Left renal pelvis (tissue), 4 donors: ENCODE measurements around the gene MICOS13. TPM values are rescaled to one million over a fixed set of nuclear protein-coding genes. Genes with fewer than 3 reads are reported as not detected.
"Not testable (repeated sequence)": the region's sequence is repeated elsewhere in the genome, so short reads cannot be mapped to it uniquely, and the experiment has no call there.

ENCODE experiments used
- DNase-seq, 4 donors: peaks; one replicate each; pipeline ENCODE4 v3.0.0-alpha.2; 2013; ENCODE audit warnings: low read depth in 4 of 4, low spot score in 3 of 4
- polyA plus RNA-seq, 4 donors: library from polyadenylated mRNA; unstranded; fragments of 120-200 nt; gene quantifications; one replicate each; pipeline ENCODE4 v1.2.1, GENCODE V29; 2013; ENCODE audit not compliant: insufficient read length in 4 of 4

MICOS13 gene
- polyA plus RNA-seq, 4 donors = 29.7 to 63.3 (median 35.6) TPM

GRCh38 chr19:5702053-5702410 is 21.7 kb upstream of the MICOS13 start:
- not testable (repeated sequence) for DNase-seq

GRCh38 chr19:5700455-5701092 is 20.3 kb upstream of the MICOS13 start:
- no peak for DNase-seq

DNA sequence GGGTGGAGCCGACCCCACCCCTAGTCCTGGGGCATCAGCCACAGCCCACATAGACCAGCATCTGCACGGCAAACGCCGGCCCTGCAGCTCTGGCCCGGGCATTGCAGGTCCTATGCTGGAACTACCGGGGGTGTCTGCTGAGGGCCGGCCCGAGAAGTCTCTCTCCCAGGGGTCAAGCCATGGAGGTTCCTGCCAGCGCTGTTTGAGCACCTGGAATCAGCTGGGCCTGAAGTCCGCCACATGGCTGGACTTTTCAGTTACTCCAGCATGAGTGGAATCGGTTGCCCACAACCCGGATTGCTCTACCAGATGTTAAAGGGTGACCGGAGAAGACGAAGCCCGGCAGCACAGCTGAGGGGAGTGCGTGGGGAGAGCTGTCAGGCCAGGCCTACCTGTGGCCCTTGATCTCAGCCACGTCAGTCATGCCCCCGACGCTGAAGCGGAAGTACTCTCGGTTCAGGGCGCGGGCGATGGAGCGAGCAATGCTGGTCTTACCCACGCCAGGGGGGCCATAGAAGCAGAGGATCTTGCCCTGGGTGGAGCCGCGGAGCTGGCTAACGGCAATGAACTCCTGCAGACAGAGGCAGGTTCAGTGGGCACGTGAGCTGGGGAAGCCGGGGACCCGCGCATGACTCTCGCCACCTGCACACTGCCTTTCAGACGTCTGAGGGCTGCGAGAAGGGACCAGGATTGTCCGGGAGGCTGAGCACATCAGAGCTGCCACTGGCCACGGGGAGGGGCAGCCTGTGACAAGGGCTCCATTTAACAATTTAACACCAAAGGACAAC is 18.5 kb upstream of the MICOS13 start:
- DNase-seq = no peak

DNA sequence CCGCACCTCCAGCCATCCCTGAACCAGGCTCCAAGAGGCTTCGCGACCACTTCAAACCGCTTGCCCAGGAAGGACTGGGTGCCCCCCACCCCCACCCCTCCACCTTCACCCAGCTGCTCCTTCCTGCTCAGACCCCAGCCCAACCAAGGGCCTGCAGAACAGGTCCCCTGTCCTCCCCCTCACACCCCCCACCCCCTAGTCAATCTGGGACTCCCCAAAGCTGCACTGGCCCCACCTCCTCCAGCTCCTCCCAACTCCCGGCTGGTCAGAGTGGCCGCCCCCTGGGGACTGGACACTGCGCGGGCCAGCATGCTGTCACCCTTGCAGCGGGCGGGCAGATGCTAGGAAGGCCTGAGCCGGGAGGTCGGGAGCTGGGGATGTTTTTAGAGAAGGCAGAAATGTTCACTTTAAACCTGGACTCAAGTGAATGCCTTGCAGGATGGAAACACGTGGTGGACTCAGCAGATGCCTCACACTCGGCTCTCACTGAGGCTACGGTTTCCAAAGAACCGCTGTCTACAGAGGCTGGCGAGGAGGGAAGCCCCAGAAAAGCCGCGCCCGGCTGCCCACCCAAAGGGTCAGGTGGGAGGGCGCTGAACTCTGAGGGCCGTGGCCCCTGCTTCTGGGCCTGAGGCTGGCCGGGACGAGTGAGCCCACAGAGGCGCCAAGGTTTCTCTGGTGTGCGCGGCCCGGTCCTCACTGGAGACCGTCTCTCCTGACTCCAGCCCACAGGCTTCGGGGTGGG is 17.7 kb upstream of the MICOS13 start:
- DNase-seq = no peak

- DNase-seq = no peak
Observed at GRCh38 chr19:5697022-5697889, 16.9 kb upstream of the MICOS13 start.

- no peak for DNase-seq
Observed at GRCh38 chr19:5696196-5697021, 16.1 kb upstream of the MICOS13 start.

DNA sequence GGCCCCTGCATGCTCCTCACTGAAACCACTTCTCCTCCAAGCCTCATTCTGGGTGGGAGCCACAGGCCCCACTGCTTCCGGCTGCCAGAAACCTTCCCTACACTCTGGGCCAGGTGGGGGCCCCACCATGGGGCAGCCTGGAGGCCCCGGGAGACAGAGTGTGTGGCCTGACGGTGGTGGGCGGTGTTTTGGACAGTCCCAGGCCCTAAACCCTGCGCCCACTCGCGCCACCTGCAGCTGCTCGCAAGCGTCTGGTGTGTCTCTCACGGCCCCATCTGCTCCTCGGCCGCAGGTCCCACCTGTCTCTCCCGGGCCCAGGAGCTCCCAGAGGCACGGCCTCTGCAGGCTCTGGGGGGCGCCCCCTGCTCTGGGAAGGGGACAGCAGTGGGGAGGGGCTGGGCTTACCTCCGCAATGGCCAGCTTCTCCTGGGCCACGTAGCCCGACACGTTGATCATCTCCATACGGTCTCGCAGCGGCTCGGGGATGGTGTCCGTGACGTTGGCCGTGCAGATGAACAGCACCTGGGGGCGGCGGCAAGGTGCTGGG is 15.4 kb upstream of the MICOS13 start:
- no peak for DNase-seq

DNA sequence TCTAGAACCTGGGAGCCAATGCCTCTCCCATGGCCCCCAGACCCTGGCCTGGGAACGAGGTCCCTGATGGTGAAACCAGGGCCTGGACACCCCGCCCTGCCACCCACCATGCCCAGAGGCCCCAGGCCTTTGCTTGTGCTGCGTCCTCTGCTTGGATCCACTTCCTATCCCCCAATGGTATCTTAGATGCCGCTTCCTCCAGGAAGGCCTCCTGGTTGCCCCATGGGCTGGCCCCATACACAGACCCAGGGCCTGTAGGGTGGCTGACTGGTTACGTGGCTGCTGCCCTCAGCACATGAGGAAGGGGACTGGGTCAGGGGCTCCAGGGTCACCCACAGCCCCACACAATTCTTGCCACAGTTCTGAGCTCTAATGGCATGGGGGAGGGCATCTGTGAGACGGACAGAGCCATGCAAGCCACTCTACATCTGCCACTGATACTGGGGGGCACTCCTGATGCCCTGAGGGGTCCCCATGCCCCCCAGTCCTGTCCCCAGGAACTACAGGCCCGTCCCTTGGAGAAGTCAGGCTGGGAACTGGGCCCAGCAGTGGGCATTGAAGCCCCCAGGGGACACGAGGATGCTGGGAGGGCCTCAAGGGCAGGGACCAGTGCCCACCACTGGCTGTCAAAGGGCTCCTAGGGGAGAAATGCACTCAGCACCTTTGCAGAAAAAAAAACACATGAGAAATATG is 14.8 kb upstream of the MICOS13 start:
- DNase-seq = no peak

DNA sequence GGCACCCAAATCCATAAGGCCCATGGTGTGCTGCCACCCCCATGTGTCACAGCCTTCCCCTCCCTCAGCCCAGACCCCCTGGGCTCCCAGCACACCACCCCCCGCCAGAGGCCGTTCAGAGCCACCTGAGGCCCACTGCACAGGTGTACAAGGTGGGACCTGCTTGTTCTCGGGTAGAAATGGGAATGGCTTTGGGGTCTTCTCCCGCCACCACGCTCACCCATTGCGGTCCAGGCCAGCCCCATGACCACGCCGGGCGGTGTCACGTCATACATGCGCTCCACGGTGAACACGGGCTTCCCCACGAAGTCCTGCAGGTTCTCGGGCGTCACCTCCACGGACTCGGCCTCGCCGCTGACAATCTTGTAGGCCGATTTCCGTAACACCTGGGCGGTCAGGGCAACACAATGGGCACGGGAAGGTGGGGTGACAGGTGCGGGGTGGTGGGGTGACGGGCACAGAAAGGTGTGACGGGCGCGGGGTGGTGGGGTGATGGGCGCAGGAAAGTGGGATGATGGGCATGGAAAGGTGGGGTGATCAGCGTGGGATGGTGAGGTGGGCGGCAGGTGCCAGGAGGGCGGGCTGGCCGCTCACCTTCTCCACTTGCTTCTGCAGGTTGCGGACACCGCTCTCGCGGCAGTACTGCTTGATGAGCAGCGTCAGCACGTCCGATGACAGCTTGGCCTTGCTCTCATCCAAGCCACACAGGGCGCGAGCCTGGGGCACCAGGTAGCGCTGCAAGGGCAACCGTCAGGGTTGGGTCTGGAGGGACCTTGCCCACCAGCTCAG is 14.0 kb upstream of the MICOS13 start:
- no peak for DNase-seq

GRCh38 chr19:5693195-5694166 is 13.2 kb upstream of the MICOS13 start:
- DNase-seq = no peak

DNA sequence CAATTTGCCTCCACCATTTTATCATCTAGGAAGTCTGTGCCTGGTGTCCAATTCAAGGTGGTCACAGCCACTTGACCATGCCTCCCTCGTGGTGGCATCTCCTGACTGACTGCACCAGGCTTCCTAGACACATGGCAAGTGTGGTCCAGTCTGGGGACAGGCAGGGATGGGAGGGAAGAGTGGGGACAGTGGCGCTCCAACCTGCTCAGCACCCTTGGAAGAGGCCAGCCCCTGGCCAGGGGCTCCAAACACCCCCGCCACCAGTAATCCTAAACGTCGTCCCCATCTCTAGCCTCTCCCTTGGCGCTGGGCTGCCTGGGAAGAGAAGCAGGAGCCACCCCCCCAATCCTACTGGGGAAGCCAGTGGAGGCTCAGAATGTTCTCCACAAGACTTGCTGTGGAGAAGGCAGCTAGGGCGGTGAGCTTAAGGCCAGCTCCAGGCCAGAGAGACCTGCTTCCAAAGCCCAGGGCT is 12.4 kb upstream of the MICOS13 start:
- no peak for DNase-seq

DNA sequence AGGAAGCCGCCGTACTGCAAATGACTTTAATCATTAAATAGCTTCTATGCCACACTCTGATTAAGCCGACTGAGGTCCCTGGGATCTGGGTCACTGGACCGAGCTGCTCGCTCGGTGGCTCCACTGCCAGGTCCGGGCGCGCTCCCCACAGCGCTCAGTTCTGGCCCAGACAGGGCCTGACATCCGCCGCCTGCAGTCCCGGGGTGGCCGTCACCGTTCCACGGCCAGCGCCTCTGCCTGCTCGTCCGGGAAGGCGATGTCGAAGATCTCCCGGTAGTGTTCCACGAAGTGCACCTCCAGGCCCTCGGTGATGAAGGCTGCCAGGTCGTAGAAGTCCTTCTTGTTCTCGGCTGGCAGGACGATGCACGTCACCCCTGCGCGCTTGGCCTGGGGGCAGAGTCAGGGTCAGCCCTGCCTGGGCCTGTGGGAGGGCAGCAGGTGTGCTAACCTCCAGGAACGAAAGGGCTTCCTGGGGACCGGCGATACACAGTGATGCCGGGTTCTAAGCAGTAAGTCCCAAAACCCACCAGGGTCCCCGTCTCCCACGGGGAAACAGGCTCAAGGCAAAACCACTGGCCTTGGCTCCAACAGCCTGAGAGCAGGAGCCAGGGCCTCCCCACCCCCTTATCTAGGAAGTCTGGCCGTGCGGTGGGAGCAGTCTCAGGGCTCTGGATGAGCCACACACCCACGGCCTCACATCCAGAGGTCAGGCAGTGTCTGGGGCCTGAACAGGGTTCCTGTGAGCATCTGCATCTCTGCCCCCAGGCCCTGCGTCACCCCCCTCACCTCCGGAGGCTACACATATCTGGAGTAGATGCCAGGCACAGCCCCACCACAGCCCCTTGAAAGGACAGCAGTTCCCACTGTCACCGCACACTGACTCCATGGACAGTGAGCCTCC is 11.8 kb upstream of the MICOS13 start:
- no peak for DNase-seq

DNA sequence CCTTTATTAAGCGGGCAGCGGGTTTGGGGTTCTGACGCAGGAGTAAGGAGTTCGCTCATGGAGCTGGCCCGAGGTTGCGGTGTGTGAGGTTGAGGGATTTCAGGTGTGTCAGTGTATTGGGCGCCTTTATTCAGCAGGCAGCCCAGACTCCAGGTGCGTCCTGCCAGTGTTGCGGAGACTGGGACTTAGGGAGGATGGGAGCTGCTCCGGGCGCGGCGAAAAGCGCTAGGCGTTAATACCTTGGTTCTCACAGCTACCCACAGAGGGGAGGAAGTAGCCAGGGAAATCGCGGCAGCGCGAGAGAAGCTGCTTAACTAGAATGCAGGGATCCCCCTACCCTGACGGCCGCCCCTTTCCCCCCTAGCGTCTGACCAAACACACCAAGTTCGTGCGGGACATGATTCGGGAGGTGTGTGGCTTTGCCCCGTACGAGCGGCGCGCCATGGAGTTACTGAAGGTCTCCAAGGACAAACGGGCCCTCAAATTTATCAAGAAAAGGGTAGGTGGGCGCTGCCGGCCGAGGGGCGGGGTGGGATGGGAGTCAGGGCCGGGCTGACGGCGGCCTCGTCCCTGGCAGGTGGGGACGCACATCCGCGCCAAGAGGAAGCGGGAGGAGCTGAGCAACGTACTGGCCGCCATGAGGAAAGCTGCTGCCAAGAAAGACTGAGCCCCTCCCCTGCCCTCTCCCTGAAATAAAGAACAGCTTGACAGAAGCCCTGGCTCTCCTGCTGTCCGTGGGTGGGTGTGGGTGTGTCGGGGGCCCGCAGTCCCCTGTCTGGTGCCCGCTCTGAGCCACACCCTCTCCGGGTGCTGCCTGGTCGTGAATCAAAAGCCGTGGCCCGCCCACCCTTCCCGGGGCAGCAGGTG is 10.9 kb upstream of the MICOS13 start:
- no peak for DNase-seq

GRCh38 chr19:5690125-5690954 is 10.0 kb upstream of the MICOS13 start, which contains the start of gene RPL36:
Gene RPL36, plus strand, starts transcription at chr19:5690295. Its CDS starts 213 bp downstream, at chr19:5690508.
- peak; percentile 93 to 95 (median 94) for DNase-seq
